ENCODE measurements around the gene FYB1.
A peak's percentile ranks its signal among the peaks of the same experiment; 100 is the strongest.

Gene FYB1

GRCh38 chr5:39116344-39117170, 102.8 kb downstream of the FYB1 start:
- DNase-seq, result no peak

- no peak for DNase-seq
Observed at GRCh38 chr5:39115644-39116343, 103.6 kb downstream of the FYB1 start.

GRCh38 chr5:39114155-39114554, 105.2 kb downstream of the FYB1 start:
- DNase-seq, result no peak

- no peak for DNase-seq
Observed at GRCh38 chr5:39113354-39113953, 105.9 kb downstream of the FYB1 start.

- DNase-seq, result no peak
Observed at GRCh38 chr5:39109606-39110005, 109.8 kb downstream of the FYB1 start.

GRCh38 chr5:39108987-39109386, 110.4 kb downstream of the FYB1 start:
- DNase-seq, result no peak

GRCh38 chr5:39107350-39107749, 112.0 kb downstream of the FYB1 start:
- DNase-seq, result no peak

GRCh38 chr5:39106322-39106721, 113.0 kb downstream of the FYB1 start:
- DNase-seq, result no peak

GRCh38 chr5:39104221-39104620, 115.1 kb downstream of the FYB1 start:
- no peak for DNase-seq

- DNase-seq, result peak; percentile 24
Observed at GRCh38 chr5:39102684-39103155, 116.6 kb downstream of the FYB1 start.

GRCh38 chr5:39100851-39101396, 118.4 kb downstream of the FYB1 start:
- peak; percentile 94 for DNase-seq

- DNase-seq, result no peak
Observed at GRCh38 chr5:39100301-39100850, 119.0 kb downstream of the FYB1 start.

- no peak for DNase-seq
Observed at GRCh38 chr5:39099831-39100230, 119.5 kb downstream of the FYB1 start.

GRCh38 chr5:39093352-39093751, 126.0 kb downstream of the FYB1 start:
- DNase-seq, result peak; percentile 44

GRCh38 chr5:39092581-39093351, 126.6 kb downstream of the FYB1 start:
- DNase-seq, result peak; percentile 43

- DNase-seq, result no peak
Observed at GRCh38 chr5:39091940-39092580, 127.3 kb downstream of the FYB1 start.

- no peak for DNase-seq
Observed at GRCh38 chr5:39083968-39084367, 135.4 kb downstream of the FYB1 start.

- no peak for DNase-seq
Observed at GRCh38 chr5:39082995-39083394, 136.4 kb downstream of the FYB1 start.

- DNase-seq, result peak; percentile 34
Observed at GRCh38 chr5:39080597-39081204, 138.7 kb downstream of the FYB1 start.

- no peak for DNase-seq
Observed at GRCh38 chr5:39080168-39080567, 139.2 kb downstream of the FYB1 start.

- no peak for DNase-seq
Observed at GRCh38 chr5:39079147-39079546, 140.2 kb downstream of the FYB1 start.
